Fibroblast of peridontal ligament (primary cell): Measurements from ENCODE around the gene C3orf52.

Experiments used
- DNase-seq: peaks from one replicate; pipeline ENCODE4 v3.0.0-alpha.2; 2010; ENCODE audit errors: extremely low read depth

C3orf52 gene

DNA sequence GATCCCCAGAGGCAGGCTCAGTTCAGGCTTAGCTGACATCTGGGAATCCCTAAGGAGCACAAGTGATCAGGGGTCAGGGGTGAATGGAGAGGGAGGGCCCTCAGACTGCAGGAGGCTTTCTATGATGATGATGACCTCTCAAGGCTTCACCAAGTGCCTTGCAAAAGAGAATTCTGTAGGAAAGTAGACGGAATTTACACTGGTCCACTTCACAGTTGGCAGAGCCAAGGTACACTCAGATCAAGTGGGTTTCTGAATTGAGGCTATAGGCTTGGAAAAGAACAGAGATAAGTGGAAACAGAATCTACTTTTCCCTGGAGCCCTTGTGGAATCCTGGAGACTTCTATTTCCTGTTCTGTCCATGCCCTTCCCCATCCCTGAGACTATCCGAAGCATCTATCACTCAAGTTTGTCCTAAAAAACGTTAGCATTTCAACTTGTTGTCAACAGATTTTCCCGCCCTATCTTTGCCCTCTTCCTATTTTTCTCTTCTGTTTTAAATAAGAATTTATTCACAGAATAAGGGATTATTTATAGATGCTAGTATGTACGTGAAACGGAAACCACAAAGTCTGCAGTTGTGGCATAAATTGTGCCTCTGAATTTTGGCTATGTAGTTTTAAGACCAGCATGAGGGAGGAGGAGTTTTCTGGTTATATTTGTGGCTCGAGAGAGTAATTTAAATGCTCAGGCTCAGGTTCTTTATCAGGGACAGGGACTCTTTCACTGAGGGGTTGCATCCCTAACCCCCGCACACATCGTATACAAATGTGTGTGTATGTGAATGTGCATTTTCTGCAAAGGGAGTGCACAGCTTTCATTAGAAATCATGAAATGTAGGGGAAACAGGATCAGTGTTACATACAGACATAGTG is 34.0 kb downstream of the C3orf52 start:
- no peak for DNase-seq

DNA sequence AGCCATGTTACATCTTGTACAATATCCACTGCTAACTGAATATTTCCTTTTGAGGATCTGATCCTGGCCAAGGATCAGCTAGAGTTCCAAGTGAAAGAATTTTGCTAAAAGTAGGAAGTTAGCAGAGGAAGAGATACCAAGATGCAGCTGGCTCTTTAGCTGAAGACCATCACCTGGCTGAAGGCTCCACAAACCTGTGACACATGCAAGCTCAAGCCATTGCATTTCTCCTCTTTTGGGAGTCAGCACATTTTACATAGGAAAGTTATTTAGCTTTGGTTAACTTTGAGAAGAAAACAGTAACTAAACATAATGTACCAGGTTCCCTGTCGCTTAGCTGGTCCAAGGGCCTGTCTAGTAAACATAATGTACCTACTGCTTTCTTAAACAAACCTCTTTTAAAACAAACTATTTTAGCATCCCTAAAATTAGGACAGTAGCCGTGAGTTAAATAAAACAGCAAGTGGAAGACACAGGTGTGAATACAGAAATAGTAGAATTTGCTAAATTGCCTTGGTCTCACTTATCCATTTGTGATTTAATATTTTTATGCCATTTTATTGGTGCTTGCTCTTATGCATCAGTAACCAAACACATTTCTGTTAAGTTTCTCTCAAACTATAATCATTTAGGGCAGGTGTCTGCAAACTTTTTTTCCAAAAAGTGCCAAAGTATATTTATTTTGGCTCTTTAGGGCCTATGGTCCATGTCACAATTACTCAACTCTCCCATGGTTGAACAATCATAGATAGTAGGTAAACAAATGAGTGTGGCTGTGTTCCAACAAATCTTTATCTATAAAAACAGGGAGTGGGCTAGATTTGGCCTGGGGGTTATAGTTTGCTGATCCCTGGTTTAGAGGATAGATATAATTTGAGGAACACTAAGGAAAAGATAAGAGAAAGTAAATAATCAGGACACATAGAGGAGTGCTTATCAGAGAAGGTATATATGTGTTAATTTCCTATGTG is 35.7 kb downstream of the C3orf52 start:
- DNase-seq, result no peak

DNA sequence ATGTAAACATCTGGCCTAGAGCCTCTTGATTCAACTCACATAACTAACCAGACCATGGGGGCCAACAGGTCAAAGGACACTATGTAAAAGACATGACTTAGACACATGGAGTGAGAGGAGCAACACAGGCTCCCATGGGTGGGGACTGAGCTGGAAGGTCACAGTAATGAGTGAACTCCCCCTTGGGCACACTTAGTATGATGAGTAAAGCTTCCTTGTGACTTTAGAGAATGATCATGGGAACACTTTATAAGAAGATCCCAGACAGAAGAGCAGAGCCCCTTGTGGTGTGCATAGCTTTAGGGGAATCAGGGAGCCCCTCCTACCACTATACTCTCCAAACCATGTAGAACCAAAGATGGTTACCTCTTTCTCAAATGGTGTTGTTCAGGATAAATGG is 36.7 kb downstream of the C3orf52 start:
- no peak for DNase-seq

DNA sequence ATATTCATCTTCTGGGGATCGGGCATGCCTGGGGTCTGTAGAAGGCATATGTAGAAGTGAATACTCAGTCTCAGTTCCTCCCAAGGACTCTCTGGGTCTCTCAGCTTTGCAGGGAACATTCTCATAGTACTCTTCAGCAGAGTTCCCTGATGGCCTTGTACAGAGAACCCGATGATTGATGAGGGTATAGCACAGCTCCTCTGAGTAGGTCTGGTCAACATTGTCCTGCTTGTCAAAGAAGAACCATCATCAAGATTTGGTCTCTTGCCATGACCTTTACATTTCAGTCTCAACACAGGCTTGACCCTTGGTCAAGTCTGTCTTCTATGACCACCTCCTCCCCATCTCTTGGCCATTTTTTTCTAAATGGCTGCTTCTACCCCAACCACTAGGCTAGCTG is 37.4 kb downstream of the C3orf52 start:
- no peak for DNase-seq

DNA sequence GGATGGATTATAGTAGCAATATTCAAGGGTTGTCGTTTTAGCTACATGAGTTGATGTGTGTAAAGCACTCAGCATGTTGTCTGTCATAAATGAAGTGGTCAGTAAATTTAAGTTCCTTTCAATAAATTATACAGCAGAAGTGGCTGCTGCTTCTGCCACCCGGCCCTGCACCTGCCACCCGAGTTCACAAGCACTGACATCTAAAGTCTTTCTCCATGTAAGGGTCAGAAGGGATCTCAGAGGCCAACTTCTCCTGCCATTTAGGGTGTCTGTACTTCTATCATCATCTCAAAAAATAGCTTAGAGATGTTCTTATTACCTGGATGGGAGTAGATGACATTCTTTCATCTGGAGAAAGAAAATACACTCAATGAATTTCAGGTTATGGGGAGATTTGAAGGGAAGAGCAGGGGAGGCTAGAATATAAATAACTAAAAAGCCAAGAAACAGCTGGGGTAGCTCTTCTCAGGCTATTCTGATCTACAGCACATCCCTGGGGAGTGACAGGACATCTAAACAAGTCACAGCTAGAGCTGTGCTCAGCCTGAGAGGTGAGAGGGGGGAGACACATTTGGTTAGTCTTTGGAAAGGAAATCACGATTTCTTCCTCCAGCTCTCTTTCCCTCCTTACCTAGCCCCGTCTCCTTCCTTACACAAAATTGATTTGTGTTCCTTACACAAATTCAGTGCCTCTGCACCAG is 38.9 kb downstream of the C3orf52 start:
- no peak for DNase-seq

DNA sequence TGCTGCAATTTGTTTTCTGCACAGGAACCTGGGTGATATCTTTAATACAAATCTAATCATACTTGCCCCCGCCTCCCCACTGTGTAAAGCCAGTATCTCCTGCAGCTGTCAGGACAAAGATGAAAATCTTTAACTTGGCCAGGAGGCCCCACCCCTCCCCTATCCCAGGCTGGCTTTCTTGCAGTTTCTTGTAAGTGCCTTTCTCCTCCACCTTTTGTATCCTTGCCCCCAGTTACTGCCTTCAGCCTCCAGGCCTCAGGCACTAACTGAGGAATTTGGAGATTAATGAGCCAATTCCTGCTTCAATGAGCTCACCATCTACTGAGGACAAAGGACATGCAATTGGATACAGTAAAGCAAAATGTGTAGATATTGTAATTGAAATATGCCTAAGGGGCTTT is 40.3 kb downstream of the C3orf52 start:
- DNase-seq, result peak; percentile 27

DNA sequence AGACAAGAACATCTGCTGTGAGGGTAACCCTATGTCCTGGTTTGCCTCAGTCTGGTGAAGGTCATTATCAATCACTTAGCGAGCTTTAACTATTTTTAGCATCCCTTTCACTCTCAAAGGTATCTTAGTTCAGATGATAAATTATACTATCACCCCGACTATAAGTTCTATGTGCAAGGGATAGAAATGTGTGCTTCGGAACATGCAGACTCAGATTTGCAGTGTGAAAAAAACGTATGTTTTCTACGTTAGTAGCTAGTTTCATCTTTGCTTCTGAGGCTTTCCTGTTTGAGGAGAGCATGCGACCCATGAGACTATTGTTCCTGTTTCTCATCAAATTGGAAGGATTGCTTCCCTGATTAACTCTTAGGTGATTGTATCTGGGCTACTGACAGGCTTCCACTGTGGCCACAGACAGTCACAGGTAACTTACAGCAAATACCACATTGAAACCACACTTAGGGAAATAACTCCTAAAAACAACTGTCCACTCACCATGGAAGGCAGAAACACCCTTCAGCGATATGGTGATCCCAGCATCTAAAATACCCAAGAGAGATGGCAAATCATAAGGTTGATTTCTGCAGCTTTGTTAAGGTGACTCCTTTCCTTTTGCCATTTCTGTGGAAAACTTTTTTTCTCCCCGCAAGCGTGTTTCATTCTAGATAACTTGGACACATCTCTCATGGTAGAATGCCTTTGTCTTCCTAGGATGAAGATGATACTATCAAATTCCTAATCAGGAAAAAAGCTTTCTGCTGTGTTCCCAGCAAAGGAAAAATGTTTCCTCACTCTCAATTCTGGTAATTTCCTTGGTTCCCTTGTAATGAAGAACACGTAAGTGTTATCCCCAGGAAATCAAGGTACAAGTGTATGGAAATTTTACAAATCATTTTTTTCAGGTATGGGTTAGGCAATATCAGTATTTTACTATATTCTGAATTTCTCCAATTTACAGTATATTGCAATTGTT is 41.6 kb downstream of the C3orf52 start:
- no peak for DNase-seq

DNA sequence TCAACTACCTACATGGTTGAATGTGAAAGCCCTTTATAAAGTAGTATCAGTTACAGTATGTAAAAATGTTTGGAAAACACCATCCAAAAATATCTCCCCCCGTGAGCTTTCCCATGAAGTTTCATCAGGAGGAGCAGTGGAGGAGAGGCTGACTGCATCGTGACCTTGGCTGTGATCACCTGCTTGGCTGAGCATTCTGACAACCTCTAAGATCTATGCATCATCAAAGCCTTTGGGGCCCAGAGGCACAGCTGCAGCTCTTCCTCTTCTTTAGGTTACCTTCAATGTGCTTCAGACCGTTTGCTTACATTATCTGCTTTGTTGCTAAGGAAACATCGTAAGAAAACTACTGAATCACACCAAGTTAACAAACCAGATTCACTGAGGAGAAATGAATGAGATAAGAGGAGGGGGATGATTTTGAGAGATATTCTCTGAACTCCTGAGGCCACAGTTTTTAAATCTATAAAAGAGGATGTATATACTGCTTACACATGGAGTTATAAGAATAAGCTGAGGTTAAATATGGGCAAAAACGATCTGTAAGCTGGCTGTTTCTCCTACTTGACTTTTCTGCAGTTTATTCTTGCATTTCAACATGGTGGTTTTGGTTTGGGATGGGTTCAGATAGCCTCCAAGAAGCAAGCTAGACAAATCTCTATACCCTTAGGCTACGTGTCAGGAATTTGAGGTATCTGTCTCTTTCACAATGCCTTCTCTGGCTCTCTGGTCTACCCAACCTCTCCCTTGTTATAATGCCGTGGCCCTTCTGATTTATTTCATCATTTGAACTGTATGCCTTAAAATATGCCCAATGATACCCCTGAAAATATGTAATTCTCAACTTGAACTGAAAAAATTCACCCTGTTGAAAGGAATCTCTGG is 42.9 kb downstream of the C3orf52 start:
- no peak for DNase-seq

DNA sequence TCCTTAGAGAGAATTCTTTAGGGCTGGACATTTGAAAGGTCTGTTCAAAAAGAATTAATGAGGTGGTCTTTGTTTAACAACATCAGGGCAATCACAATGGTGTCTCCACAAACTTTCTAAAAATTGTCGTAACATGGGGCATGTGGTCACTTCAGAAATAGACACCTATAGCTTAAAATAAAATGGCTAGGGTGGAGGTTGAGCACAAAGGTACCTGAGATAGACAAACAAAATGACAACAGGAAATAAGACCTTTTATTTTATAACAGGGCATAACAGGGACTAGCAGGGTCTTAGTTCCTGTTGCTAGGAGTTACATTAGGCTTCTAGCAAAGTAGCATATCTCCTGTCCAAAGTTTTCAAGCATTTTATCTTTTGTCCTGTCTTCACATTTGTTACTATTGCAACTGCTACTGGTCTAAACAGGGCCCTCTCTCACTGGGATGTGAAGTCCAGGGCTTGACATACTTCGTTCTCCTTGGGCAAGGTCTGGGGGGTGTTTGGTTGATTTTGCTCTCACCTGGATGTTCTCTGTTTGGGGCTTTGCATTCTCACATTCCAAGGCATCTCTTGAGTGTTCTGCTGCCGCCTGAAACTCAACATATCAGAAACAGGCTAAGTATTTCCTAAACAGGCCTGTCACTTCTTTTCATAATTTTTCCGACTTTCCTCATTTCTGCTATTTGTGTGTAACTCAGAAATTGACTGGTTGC is 43.9 kb downstream of the C3orf52 start:
- DNase-seq, result no peak

DNA sequence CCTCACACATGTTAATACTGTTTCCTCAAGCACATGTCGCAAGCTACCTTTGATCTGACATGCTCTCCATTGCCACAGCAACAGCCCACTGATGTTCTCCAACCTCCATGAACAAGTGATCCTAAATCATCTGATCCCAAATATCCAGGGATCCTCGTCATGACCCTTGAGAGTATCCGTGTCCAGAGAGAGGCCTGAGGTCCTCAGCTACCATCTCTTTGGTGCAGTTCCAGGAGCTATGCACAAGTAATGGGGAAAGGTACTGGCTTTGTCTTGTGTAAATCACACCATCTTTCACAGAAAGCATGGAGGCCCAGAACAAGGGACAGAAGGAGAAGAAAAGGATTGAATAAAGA is 44.4 kb downstream of the C3orf52 start:
- no peak for DNase-seq

DNA sequence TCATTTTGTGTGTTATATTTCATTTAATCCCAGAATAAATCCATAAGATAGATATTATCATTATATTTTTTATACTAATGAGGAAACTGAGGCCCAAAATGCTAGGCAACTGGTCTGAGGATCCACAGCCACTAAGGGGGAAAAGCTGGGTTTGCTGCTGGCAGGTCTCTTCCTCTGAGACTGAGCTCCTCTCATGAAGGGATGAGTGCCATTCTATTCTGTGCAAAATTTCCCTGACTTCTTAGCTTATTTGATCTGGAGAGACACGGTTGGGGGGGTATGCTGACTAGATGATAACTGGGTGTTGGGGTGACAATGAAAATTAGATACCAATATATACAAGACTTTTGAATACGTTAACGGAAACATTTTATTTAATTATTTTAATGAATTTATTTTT is 44.9 kb downstream of the C3orf52 start:
- DNase-seq, result no peak

DNA sequence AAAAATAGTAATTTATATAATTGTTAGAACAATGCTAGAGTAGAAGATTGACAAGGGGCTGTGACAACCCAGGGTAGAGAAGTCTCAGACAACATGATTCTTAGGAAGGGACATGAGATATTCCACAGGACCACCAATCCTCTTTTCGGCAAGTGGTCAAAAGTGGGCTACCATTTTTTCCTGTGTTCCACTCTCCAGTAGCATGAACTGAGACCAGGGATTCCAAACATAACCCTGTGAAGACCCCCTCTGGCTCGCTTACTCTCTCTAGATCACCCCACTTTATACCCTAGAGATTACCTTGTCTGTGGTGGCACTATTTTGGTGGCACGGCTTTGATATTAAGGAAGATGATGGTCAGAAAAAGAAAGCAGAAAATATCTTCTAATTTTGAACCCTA is 45.9 kb downstream of the C3orf52 start:
- no peak for DNase-seq

DNA sequence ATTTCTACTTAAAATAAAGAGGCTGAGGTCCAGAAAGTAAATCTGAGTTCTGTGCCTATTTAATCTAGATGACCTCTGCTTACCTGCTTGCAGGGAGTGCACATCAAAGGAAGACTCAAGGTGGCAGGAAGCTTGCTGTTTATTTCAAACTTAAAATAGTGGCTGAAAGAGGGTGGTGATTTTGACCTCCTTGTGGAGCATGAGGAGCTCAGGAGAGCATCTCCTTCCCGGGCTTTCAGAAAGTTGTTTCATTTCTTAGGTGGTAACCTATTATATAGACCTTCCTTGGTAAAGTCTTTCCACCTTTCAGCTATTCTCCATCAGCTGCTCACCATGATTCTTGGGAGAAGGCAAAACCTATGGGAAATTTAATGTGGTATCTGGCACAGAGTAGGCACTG is 46.4 kb downstream of the C3orf52 start:
- DNase-seq, result no peak

DNA sequence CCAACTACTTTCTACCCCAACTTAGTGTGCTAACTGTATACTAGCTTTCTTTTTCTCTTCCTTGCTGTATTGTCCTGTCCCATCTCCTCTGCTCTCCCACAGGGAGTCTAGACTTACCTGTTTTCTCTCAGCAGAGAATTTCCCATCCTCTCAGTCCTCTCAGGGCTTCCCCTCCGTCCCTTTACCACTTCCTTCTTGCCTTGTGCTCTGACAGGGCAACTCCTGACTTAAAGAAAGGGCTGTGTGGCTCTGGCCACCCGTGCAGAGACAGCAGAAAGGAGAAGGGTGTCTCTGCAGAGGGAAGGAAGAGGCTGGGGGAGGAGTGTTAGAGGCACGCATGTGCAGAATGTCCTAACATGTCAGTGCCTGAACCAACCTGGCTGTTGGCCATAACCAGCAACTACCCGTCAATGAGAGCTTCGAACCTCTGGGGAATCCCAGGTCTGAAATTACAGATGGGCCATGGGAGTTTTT is 46.8 kb downstream of the C3orf52 start, which contains the start of gene GCSAM:
GCSAM (minus strand) TSS at position 274 of the 474 bp plus-strand sequence; CDS start at position 146, 128 bp downstream.
- no peak for DNase-seq

DNA sequence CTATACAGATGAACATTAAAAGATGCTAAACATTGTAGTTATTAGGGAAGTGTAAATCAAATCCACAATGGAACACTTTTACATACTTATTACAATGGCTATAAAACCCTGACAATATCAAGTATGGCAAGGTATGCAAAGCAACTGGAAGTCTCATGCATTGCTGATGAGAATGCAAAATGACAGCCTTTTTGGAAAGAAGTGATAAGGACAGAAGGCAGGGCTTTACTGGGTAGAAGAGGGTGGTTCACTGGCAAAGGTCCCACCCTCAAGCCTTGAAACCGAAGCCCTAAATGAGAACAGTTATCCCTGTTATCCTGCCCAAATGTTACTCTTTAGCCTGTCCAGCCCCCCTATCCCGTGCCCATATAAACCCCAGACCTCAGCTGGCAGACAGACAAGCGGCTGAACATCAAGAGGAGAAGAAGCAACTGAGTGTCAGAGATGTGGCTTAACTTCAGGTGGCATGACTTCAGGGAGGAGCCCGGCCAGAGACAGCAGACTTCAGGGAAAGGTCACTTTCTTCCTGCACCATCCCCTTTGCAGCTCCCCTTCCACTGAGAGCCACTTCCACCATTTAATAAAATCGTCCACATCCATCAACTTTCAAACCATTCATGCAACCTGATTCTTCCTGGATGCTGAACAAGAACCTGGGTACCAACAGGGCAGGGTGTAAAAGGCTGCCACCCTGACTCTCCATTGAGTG is 47.6 kb downstream of the C3orf52 start:
- DNase-seq, result no peak

DNA sequence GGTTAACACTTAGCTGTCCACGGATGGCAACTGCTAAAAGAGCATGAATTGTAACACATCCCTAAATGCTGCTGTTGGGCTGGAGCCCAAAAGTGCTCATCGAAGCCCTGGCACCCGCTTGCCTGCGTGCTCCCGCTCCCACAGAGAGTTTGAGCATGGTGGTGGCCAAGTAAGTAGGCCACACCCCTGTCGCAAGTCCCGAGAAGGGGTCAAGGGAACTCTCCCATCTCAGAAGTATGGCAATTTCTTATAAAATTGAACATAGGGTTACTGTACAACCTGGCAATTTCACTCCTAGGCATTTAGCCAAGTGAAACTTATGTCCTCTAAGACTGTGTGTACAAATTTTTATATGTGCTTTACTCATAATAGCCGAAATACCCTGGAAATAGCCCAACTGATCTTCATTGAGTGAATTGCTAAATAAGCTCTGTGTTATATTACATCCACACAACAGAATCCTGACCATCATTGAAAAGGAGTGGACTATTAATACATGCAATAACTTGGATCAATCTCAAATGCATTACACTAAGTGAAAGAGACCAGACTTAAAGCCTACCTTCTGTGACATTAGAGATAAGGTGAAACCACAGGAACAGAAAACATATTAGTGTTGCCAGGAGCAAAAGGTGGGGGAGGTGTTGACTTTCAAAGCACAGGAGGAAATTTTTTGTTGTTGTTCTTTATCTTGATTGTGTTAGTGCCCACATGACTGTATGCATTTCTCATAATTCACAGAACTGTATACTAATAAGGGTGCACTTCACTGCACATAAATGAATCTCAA is 48.3 kb downstream of the C3orf52 start:
- no peak for DNase-seq

DNA sequence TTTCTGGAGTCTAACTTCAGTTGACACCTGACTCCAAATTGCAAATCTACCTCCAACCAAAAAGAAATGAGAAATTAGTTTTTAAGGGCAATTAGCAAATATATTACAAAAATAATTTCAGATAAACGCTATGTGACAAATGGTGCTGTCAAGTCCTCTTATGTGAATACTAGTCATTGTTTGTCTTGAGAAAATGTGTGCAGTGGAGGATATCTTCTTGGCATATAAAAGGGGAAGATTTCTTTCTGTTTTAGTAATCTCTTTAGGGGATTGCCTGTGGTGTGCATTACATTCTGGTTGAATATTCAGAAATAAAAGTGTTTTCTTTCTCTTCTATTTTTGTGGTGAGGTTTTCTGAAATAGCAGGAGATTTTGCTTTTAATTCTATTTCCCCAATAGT is 49.9 kb downstream of the C3orf52 start:
- no peak for DNase-seq
